GM18520 (cell line): Measurements from ENCODE around the gene PKIG.

Source experiments
- ATAC-seq: cut with Tn5 transposase; IDR thresholded peaks from one replicate; pipeline ENCODE4 v1.9.1; 2021; ENCODE audit not compliant: unreplicated experiment

The PKIG gene

GRCh38 chr20:44656448-44656847 is 74.1 kb downstream of the PKIG start:
- ATAC-seq = no peak

- ATAC-seq = no peak
These were observed 75.5 kb downstream of the PKIG start for GRCh38 chr20:44657875-44658274.

- ATAC-seq = no peak
These were observed 76.4 kb downstream of the PKIG start for GRCh38 chr20:44658810-44659209.

GRCh38 chr20:44659931-44660330 is 77.6 kb downstream of the PKIG start:
- no peak for ATAC-seq

- ATAC-seq = no peak
These were observed 78.2 kb downstream of the PKIG start for GRCh38 chr20:44660581-44660980.

- ATAC-seq = no peak
These were observed 79.9 kb downstream of the PKIG start for GRCh38 chr20:44662261-44662660.

GRCh38 chr20:44664131-44664530 is 81.8 kb downstream of the PKIG start:
- no peak for ATAC-seq

GRCh38 chr20:44666066-44666465 is 83.7 kb downstream of the PKIG start:
- ATAC-seq = no peak
